K562 (cell line): ENCODE data around the gene SEPTIN1. TPM values are rescaled to one million over a fixed set of nuclear protein-coding genes. Genes with fewer than 3 reads are reported as not detected.
A peak's percentile ranks its signal among the peaks of the same experiment; 100 is the strongest.

Source experiments
- BCLAF1 ChIP-seq, 2 experiments: fragments of 450-650 bp in 1 of 2; IDR thresholded peaks; 2 replicates each; pipeline ENCODE4 v1.6.1; 2011 to 2017; ENCODE audit warnings: low read depth in 2 of 2, antibody characterized with exemption in 1 of 2, borderline replicate concordance in 1 of 2, low read length in 1 of 2, mild to moderate bottlenecking in 1 of 2, mixed read lengths in 1 of 2; ENCODE audit not compliant: control insufficient read depth in 1 of 2
- FOXJ2 ChIP-seq: fragments of 200-800 bp; sonication (Bioruptor generic); IDR thresholded peaks from 2 replicates; pipeline ENCODE4 v1.6.1; 2016; ENCODE audit warnings: missing genetic modification characterization, missing compliant biosample characterization
- GABPB1 ChIP-seq: sonication (generic); formaldehyde crosslinking; IDR thresholded peaks from 2 replicates; pipeline ENCODE4 v1.8.0; 2022; ENCODE audit warnings: mild to moderate bottlenecking, missing genetic modification reagents
- GABPB2 ChIP-seq: fragments of 250-450 bp; sonication (Bioruptor Pico); conservative IDR thresholded peaks from 2 replicates; pipeline ENCODE4 v1.5.1; 2021; ENCODE audit warnings: mild to moderate bottlenecking
- GTF2E2 ChIP-seq: fragments of 200-800 bp; sonication (Bioruptor generic); IDR thresholded peaks from 2 replicates; pipeline ENCODE4 v1.6.1; 2016; ENCODE audit warnings: missing genetic modification characterization, missing compliant biosample characterization
- KAT2B ChIP-seq: IDR thresholded peaks from one replicate; pipeline ENCODE4 v1.6.1; 2012; ENCODE audit warnings: low read depth, mild to moderate bottlenecking, control low read depth, inconsistent platforms, low read length, moderate library complexity
- MECOM ChIP-seq: fragments of 250-450 bp; sonication (Bioruptor Pico); IDR thresholded peaks from 2 replicates; pipeline ENCODE4 v1.8.0; 2022; ENCODE audit warnings: inconsistent platforms
- NR3C1 ChIP-seq: sonication (generic); formaldehyde crosslinking; IDR thresholded peaks from 2 replicates; pipeline ENCODE4 v1.8.1; 2022; ENCODE audit warnings: missing genetic modification reagents
- PRDM10 ChIP-seq: fragments of 450-650 bp; IDR thresholded peaks from 2 replicates; pipeline ENCODE4 v1.6.1; 2018; ENCODE audit not compliant: partially characterized antibody
- RBBP5 ChIP-seq: fragments of 200-600 bp; sonication (generic); IDR thresholded peaks from 2 replicates; pipeline ENCODE4 v1.6.1; 2012; ENCODE audit warnings: borderline replicate concordance, mild to moderate bottlenecking, low read length, control low read depth, inconsistent platforms; ENCODE audit not compliant: insufficient read depth, poor library complexity, severe bottlenecking
- SMAD3 ChIP-seq: fragments of 450-650 bp; formaldehyde crosslinking; conservative IDR thresholded peaks from 2 replicates; pipeline ENCODE4 v1.4.0; 2020; ENCODE audit warnings: mild to moderate bottlenecking
- ZC3H11A ChIP-seq: IDR thresholded peaks from 2 replicates; pipeline ENCODE4 v1.6.1; 2012; ENCODE audit warnings: low read depth, low read length, improper control_type of control experiment
- ZEB2 ChIP-seq: fragments of 450-650 bp; IDR thresholded peaks from 2 replicates; pipeline ENCODE4 v1.6.1; 2016
- ZFP30 ChIP-seq: fragments of 250-450 bp; sonication (Bioruptor Pico); IDR thresholded peaks from 2 replicates; pipeline ENCODE4 v1.8.0; 2022; ENCODE audit warnings: moderate library complexity, mild to moderate bottlenecking, inconsistent platforms, borderline replicate concordance
- ZKSCAN3 ChIP-seq: fragments of 250-450 bp; sonication (Bioruptor Pico); IDR thresholded peaks from 2 replicates; pipeline ENCODE4 v1.4.0; 2020
- ZNF444 ChIP-seq: fragments of 250-450 bp; sonication (Bioruptor Pico); IDR thresholded peaks from 2 replicates; pipeline ENCODE4 v1.4.0; 2020; ENCODE audit warnings: mild to moderate bottlenecking, moderate library complexity
- polyA plus RNA-seq, 8 experiments: library from polyadenylated mRNA; depleted of rRNA in 4 of 8; stranded (reverse) in 5 of 8; unstranded in 3 of 8; fragments of >200 nt; fragmentation: Nextera tagmentation in 2 of 8; fragmentation: Illumina TruSeq in 1 of 8; extraction: Ambion mirVana in 2 of 8; extraction: Trizol in 1 of 8; gene quantifications; 2 replicates each; pipeline versions ENCODE4 v1.2.1 to v1.2.3, GENCODE V29; 2011 to 2014; ENCODE audit warnings: inconsistent platforms in 1 of 8, missing spikeins in 1 of 8
- total RNA-seq, 7 experiments: library from RNA; depleted of rRNA in 6 of 7; stranded (reverse); fragments of >200 nt in 6 of 7; fragmentation: Illumina TruSeq in 2 of 7; extraction: Trizol in 2 of 7; gene quantifications; 2 replicates each; pipeline versions ENCODE4 v1.2.1 to v1.2.3, GENCODE V29; 2011 to 2021; ENCODE audit warnings: low replicate concordance in 1 of 7
- TF ChIP-seq, protein P1 (sequence below): fragments of 450-650 bp; IDR thresholded peaks from 2 replicates; pipeline ENCODE4 v1.6.1; 2016; ENCODE audit warnings: antibody characterized with exemption
- TF ChIP-seq, protein P2 (sequence below): sonication (generic); formaldehyde crosslinking; IDR thresholded peaks from 2 replicates; pipeline ENCODE4 v1.9.0; 2022; ENCODE audit warnings: mild to moderate bottlenecking, missing genetic modification reagents

Gene SEPTIN1
- total and polyA plus RNA-seq, 9 of the 15 experiments (the other 6 are each of a cell fraction or from before 2014, with no cell fraction given): 0.23 to 5.6 (median 1.7) TPM; not detected in 1

- peak; percentile 53; the same call in 1 of the 2 replicates for TF ChIP-seq ZEB2
- peak; percentile 55; the same call in 1 of the 2 replicates for TF ChIP-seq GTF2E2 (tag)
- TF ChIP-seq KAT2B: no peak
- TF ChIP-seq RBBP5: no peak
- no peak for TF ChIP-seq BCLAF1 (IDR thresholded peaks at IDR 0.05; ENCODE audit: borderline replicate concordance in 1 of 2, control insufficient read depth in 1 of 2, low read depth in 2 of 2, low read length in 1 of 2)
- TF ChIP-seq GABPB2 (CRISPR knock-in tag): no peak
- no peak for TF ChIP-seq NR3C1
- TF ChIP-seq, protein P1, sequence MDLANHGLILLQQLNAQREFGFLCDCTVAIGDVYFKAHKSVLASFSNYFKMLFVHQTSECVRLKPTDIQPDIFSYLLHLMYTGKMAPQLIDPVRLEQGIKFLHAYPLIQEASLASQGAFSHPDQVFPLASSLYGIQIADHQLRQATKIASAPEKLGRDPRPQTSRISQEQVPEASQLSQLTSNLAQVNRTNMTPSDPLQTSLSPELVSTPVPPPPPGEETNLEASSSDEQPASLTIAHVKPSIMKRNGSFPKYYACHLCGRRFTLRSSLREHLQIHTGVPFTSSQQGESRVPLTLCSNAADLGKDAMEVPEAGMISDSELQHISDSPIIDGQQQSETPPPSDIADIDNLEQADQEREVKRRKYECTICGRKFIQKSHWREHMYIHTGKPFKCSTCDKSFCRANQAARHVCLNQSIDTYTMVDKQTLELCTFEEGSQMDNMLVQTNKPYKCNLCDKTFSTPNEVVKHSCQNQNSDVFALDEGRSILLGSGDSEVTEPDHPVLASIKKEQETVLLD: peak; percentile 65; the same call in 1 of the 2 replicates
- no peak for TF ChIP-seq SMAD3 (CRISPR knock-in tag)
- TF ChIP-seq ZKSCAN3 (CRISPR knock-in tag): no peak
- TF ChIP-seq, protein P2, sequence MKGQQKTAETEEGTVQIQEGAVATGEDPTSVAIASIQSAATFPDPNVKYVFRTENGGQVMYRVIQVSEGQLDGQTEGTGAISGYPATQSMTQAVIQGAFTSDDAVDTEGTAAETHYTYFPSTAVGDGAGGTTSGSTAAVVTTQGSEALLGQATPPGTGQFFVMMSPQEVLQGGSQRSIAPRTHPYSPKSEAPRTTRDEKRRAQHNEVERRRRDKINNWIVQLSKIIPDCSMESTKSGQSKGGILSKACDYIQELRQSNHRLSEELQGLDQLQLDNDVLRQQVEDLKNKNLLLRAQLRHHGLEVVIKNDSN (CRISPR knock-in tag): peak; percentile 95
- TF ChIP-seq ZNF444 (CRISPR knock-in tag): no peak
- TF ChIP-seq MECOM (CRISPR knock-in tag): no peak
- peak; percentile 21; the same call in 1 of the 2 replicates for TF ChIP-seq GABPB1 (CRISPR knock-in tag)
- TF ChIP-seq FOXJ2 (tag): peak; percentile 19; the same call in 1 of the 2 replicates
- no peak for TF ChIP-seq PRDM10
- TF ChIP-seq ZFP30: no peak
- no peak for TF ChIP-seq ZC3H11A
Observed at GRCh38 chr16:30407102-30407803, 24.9 kb upstream of the SEPTIN1 start, which contains the start of gene ZNF771 (continued).
